A549 (cell line): ENCODE data around the gene WTIP.

Experiments
- BHLHE40 ChIP-seq: IDR thresholded peaks from 2 replicates; pipeline ENCODE4 v1.6.1; 2012; ENCODE audit warnings: low read depth, low read length, inconsistent platforms
- CEBPB ChIP-seq, 2 experiments: fragments of >200 bp in 1 of 2; sonication (Bioruptor Twin) in 1 of 2; formaldehyde crosslinking in 1 of 2; IDR thresholded peaks; 2 replicates each; pipeline ENCODE4 v1.6.1; 2012 to 2016
- CHD4 ChIP-seq: fragments of 200-600 bp; sonication (generic); IDR thresholded peaks from 2 replicates; pipeline ENCODE4 v1.6.1; 2016; ENCODE audit warnings: antibody characterized with exemption, mild to moderate bottlenecking, borderline replicate concordance
- CTCF ChIP-seq: fragments of >200 bp; sonication (Bioruptor Twin); formaldehyde crosslinking; IDR thresholded peaks from 3 replicates; pipeline ENCODE4 v1.5.1; 2016
- E2F6 ChIP-seq: IDR thresholded peaks from 2 replicates; pipeline ENCODE4 v1.6.1; 2012; ENCODE audit warnings: low read depth, borderline replicate concordance
- EP300 ChIP-seq, 2 experiments: fragments of >200 bp; sonication (Bioruptor Twin); formaldehyde crosslinking; IDR thresholded peaks; 2 replicates in 1 of 2; 3 replicates in 1 of 2; pipeline ENCODE4 v1.6.1; 2016 to 2017
- ESRRA ChIP-seq: fragments of 150-350 bp; IDR thresholded peaks from 2 replicates; pipeline ENCODE4 v1.6.1; 2014; ENCODE audit warnings: mild to moderate bottlenecking, low read length, borderline replicate concordance
- MAFK ChIP-seq: fragments of 450-650 bp; IDR thresholded peaks from 2 replicates; pipeline ENCODE4 v1.6.1; 2014; ENCODE audit not compliant: partially characterized antibody
- NFE2L2 ChIP-seq: fragments of 150-350 bp; conservative IDR thresholded peaks from 2 replicates; pipeline ENCODE4 v1.6.1; 2014; ENCODE audit warnings: low read length
- POLR2A ChIP-seq: IDR thresholded peaks from 2 replicates; pipeline ENCODE4 v1.6.1; 2012; ENCODE audit warnings: mild to moderate bottlenecking, low read length
- REST ChIP-seq: fragments of 200-600 bp; sonication (generic); IDR thresholded peaks from 2 replicates; pipeline ENCODE4 v1.6.1; 2016; ENCODE audit warnings: antibody characterized with exemption, mild to moderate bottlenecking, moderate library complexity
- RFX5 ChIP-seq: fragments of 450-650 bp; IDR thresholded peaks from 2 replicates; pipeline ENCODE4 v1.7.1; 2014; ENCODE audit warnings: antibody characterized with exemption, mild to moderate bottlenecking, moderate library complexity
- ZFP36 ChIP-seq: fragments of 450-650 bp; IDR thresholded peaks from 2 replicates; pipeline ENCODE4 v1.6.1; 2014; ENCODE audit warnings: borderline replicate concordance; ENCODE audit not compliant: partially characterized antibody

GRCh38 chr19:34555447-34555846, 73.9 kb downstream of the WTIP start:
- TF ChIP-seq BHLHE40 (no peak), MAFK (no peak), ZFP36 (no peak), POLR2A (no peak), EP300 (IDR thresholded peaks at IDR 0.05) (no peak), CTCF (0 out of 3 replicates have a peak, but pooled peaks have one; percentile 15), CEBPB (IDR thresholded peaks at IDR 0.05) (no peak), E2F6 (no peak), NFE2L2 (no peak), RFX5 (no peak), CHD4 (no peak), REST (no peak), ESRRA (no peak)
